Pancreas (tissue), 10 donors: ENCODE data around the gene COG4. TPM values are rescaled to one million over a fixed set of nuclear protein-coding genes. Genes with fewer than 3 reads are reported as not detected.
A peak's percentile ranks its signal among the peaks of the same experiment; 100 is the strongest.

Experiments
- ATAC-seq, 4 donors: fragments of 200-7000 bp; cut with Tn5 transposase; one replicate each; pipeline versions ENCODE4 v1.8.0 to v1.9.1; 2020; ENCODE audit warnings: mild to moderate bottlenecking in 4 of 4, moderate library complexity in 4 of 4
- DNase-seq, 6 donors: peaks; one replicate each; pipeline ENCODE4 v3.0.0-alpha.2; 2020
- FAIRE-seq: peaks from 2 replicates; lab custom pipeline; 2012; peaks lifted over from hg19 to GRCh38; lab: Jason Lieb, UNC
- H3K27ac ChIP-seq, 4 donors: fragments of 200-600 bp; sonication (generic); 1 replicate in 3 of 4; 2 replicates in 1 of 4; pipeline versions ENCODE4 v1.5.0 to v1.8.0; 2020
- H3K27me3 ChIP-seq, 4 donors: fragments of 200-600 bp; one replicate each; pipeline ENCODE4 v1.8.0; 2021
- H3K36me3 ChIP-seq, 3 donors: fragments of 200-600 bp; sonication (generic) in 1 of 3; one replicate each; pipeline versions ENCODE4 v1.5.0 to v1.8.0; 2020 to 2021
- H3K4me1 ChIP-seq, 3 donors: fragments of 200-600 bp; one replicate each; pipeline ENCODE4 v1.8.0; 2021
- H3K4me3 ChIP-seq, 4 donors: fragments of 200-600 bp; sonication (generic) in 2 of 4; one replicate each; pipeline versions ENCODE4 v1.5.0 to v1.8.0; 2020 to 2021
- H3K9me3 ChIP-seq, 4 donors: fragments of 200-600 bp; one replicate each; pipeline ENCODE4 v1.8.0; 2021
- WGBS, 2 donors: extraction: QIAGEN DNeasy Blood & Tissue Kit; methylation state at CpG; one replicate each; pipeline ENCODE4 v1.1.7; 2013; 5-methylcytosine and 5-hydroxymethylcytosine counted together
- intact Hi-C, 3 donors: fragments of 100-400 bp; cut with DNase I; formaldehyde crosslinking; loops; one replicate each; pipeline versions ENCODE4 v1.11.1 to v1.14.2; 2022
- polyA plus RNA-seq, 2 donors: library from polyadenylated mRNA; stranded (reverse); fragments of 200-250 nt; gene quantifications; one replicate each; pipeline ENCODE4 v1.2.3, GENCODE V29; 2013
- total RNA-seq, 6 donors: library from RNA; stranded (reverse); fragmentation: NEBNext Ultra II Directional in 4 of 6; extraction: Animal tissue kit (Norgen Biotek cat#: 25700) in 4 of 6; gene quantifications; one replicate each; pipeline versions ENCODE4 v1.2.1 to v1.2.4, GENCODE V29; 2021 to 2023
- TF ChIP-seq, protein P1 (sequence below), 4 donors: fragments of 200-600 bp; sonication (generic) in 3 of 4; IDR thresholded peaks; one replicate each; pipeline versions ENCODE4 v1.5.0 to v1.8.0; 2021; ENCODE audit warnings: antibody characterized with exemption in 4 of 4
- donor health status: healthy with polysubstance abuse.
- donor health status: DM: no; HTN: no; CAD: no; lungs with moderate emphysema.
- donor health status: DM: no; HTN: no; CAD: no.
- donor health status: control.
- donor health status: control.
- donor health status: Bipolar disorder and iron deficiency.
- donor health status: DM: yes; HTN: yes; CAD: no.
- donor health status: DM: no; HTN: no; CAD: no.
- donor health status: DM: no; HTN: no; CAD: no.
- donor health status: DM: yes; HTN: yes; CAD: no.

Gene COG4
- total and polyA plus RNA-seq, 8 donors, result 12.3 to 56.4 (median 19.3) TPM

GRCh38 chr16:70470141-70470926 lies 53.0 kb downstream of the COG4 start:
- intact Hi-C loops, result loop anchor here in 2 of 3 donors (5.0 to 10.0 kb wide), 2 partner anchors 73 to 76 kb away; no protein-coding TSS in a partner anchor

DNA sequence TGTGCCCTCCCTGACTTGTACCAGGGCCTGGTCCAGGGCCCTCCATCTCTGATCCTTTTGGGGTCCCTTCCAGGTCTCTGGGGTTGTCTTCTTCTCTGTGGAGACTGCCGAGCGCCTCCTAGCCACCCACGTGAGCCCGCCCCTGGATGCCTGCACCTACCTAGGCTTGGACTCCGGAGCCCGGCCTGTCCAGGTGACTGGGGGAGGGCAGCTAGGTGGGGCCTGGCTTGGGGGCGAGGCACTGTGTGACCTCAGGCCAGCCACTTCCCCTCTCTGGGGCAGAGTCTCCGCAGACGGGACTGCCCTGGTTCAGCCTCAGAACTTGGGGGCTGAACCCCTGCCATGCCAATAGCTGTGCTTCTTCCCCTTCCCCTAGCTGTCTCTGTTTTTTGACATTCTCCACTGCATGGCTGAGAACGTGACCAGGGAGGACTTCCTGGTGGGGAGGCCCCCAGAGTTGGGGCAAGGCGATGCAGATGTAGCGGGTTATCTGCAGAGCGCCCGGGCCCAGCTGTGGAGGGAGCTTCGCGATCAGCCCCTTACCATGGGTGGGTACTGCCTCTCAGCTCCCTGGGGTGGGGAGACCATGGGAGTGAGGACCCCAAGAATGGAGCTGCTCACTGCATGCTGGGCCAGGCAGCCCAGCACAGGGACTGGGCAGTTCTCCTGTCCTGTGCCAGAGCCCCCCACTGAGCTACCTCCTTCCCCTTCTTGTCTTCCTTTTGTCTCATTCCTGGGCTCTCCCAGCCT lies 54.4 kb downstream of the COG4 start:
- Histone ChIP-seq H3K27ac (no peak overlapping the region), H3K4me3 (no peak overlapping the region), H3K4me1 (no peaks in the 10 kb centered on the region), H3K9me3 (no peaks in the 10 kb centered on the region), H3K36me3 (peaks cover 0 to 19% (median 0%) of the 10 kb centered on the region in 3 donors), H3K27me3 (no peaks in the 10 kb centered on the region)
- 94 to 95% methylated on average over 12 to 16 of the region's 16 CpGs for WGBS, 2 donors
- TF ChIP-seq, protein P1, sequence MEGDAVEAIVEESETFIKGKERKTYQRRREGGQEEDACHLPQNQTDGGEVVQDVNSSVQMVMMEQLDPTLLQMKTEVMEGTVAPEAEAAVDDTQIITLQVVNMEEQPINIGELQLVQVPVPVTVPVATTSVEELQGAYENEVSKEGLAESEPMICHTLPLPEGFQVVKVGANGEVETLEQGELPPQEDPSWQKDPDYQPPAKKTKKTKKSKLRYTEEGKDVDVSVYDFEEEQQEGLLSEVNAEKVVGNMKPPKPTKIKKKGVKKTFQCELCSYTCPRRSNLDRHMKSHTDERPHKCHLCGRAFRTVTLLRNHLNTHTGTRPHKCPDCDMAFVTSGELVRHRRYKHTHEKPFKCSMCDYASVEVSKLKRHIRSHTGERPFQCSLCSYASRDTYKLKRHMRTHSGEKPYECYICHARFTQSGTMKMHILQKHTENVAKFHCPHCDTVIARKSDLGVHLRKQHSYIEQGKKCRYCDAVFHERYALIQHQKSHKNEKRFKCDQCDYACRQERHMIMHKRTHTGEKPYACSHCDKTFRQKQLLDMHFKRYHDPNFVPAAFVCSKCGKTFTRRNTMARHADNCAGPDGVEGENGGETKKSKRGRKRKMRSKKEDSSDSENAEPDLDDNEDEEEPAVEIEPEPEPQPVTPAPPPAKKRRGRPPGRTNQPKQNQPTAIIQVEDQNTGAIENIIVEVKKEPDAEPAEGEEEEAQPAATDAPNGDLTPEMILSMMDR (IDR thresholded peaks at IDR 0.05), result no peak
- DNase-seq, result peak in 1 of 6 donors; percentile 61
- FAIRE-seq, result no peak
- ATAC-seq, result no peak
- intact Hi-C loops, result no loop called here

More at GRCh38 chr16:70470141-70470926, 53.0 kb downstream of the COG4 start:
- Histone ChIP-seq H3K4me1 (no peaks in the 10 kb centered on the region), H3K9me3 (no peaks in the 10 kb centered on the region), H3K4me3 (no peak overlapping the region), H3K27me3 (no peaks in the 10 kb centered on the region), H3K36me3 (peaks cover 0 to 18% (median 2%) of the 10 kb centered on the region in 3 donors), H3K27ac (no peak overlapping the region)
- DNase-seq (peak in 1 of 6 donors; percentile 50), FAIRE-seq (no peak), ATAC-seq (peak in 1 of 4 donors; percentile 12)
- TF ChIP-seq, protein P1 (IDR thresholded peaks at IDR 0.05), result no peak
- WGBS, 2 donors, result 93 to 97% methylated on average over 10 of the region's 10 CpGs

- ATAC-seq (no peak), FAIRE-seq (no peak), DNase-seq (no peak)
- TF ChIP-seq, protein P1 (IDR thresholded peaks at IDR 0.05), result no peak
- Histone ChIP-seq H3K27me3 (no peaks in the 10 kb centered on the region), H3K36me3 (peaks cover 0 to 17% (median 0%) of the 10 kb centered on the region in 3 donors), H3K4me3 (no peak overlapping the region), H3K9me3 (no peaks in the 10 kb centered on the region), H3K4me1 (no peaks in the 10 kb centered on the region), H3K27ac (no peak overlapping the region)
- intact Hi-C loops, result no loop called here
- WGBS, 2 donors, result 92 to 93% methylated on average over 6 to 8 of the region's 8 CpGs
Observed at GRCh38 chr16:70467608-70468007, 55.7 kb downstream of the COG4 start.

DNA sequence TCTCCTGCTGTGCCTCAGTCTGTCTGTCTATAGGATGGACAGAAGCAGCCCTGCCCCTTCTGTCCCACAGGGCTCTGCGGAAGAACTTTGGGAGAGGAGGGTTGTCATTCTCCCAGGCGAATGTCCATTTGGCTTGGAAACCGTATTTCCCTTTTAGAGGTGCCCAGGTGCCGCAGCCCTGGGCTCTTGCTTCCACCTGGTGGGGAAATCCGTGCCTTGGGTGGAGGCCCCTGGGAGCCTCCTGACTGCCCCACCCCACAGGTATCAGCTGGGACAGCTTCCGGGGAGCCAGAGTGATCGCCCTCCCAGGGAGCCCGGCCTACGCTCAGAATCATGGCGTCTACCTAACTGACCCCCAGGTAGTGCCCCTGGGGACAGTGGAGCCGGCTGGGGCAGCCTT lies 56.2 kb downstream of the COG4 start:
- H3K27ac ChIP-seq, result no peak overlapping the region
- peak in 1 of 6 donors; percentile 57 for DNase-seq
- H3K36me3 ChIP-seq, result peaks cover 0 to 17% (median 0%) of the 10 kb centered on the region in 3 donors
- H3K4me1 ChIP-seq, result no peaks in the 10 kb centered on the region
- WGBS, 2 donors, result 92 to 94% methylated on average over 11 of the region's 11 CpGs
- TF ChIP-seq, protein P1 (IDR thresholded peaks at IDR 0.05), result no peak
- FAIRE-seq, result no peak
- no peak for ATAC-seq
- no peak overlapping the region for H3K4me3 ChIP-seq
- intact Hi-C loops, result no loop called here
- no peaks in the 10 kb centered on the region for H3K27me3 ChIP-seq
- no peaks in the 10 kb centered on the region for H3K9me3 ChIP-seq
